Measurements from ENCODE around the gene PLAGL1.
"Not testable (repeated sequence)": the region's sequence is repeated elsewhere in the genome, so short reads cannot be mapped to it uniquely, and the experiment has no call there.

Gene PLAGL1

DNA sequence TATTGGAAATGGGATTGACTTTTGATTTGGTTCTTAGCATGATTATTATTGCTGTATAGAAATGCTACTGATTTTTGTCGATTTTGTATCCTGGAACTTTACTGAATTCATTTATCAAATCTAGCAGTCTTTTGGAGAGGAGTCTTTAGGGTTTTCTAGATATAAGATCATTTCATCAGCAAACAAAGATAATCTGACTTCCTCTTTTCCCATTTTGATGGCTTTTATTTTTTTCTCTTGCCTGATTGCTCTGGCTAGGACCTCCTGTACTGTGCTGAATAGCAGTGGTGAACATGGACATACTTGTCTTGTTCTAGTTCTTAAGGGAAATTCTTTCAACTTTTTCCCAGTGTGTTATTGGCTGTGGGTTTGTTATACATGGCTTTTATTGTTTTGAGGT lies 79.2 kb downstream of the PLAGL1 start:
- no peaks in the 10 kb centered on the region for H3K36me3 ChIP-seq (ENCODE audit: insufficient read depth, low read depth, low read length)
- no peak overlapping the region for H3K27ac ChIP-seq (ENCODE audit: low read length)
- no peak overlapping the region for H3K4me3 ChIP-seq (ENCODE audit: low read length)
- no peak overlapping the region for H3K9ac ChIP-seq (ENCODE audit: low read depth, low read length)
- H3K4me1 ChIP-seq (ENCODE audit: insufficient read depth, low read length) = peaks cover 4% of the 10 kb centered on the region; the same call in 1 of the 2 replicates
- H3K9me3 ChIP-seq (ENCODE audit: insufficient read depth, low read depth, low read length) = peaks cover 10% of the 10 kb centered on the region
- H3K27me3 ChIP-seq (ENCODE audit: insufficient read depth, low read length) = no peaks in the 10 kb centered on the region

DNA sequence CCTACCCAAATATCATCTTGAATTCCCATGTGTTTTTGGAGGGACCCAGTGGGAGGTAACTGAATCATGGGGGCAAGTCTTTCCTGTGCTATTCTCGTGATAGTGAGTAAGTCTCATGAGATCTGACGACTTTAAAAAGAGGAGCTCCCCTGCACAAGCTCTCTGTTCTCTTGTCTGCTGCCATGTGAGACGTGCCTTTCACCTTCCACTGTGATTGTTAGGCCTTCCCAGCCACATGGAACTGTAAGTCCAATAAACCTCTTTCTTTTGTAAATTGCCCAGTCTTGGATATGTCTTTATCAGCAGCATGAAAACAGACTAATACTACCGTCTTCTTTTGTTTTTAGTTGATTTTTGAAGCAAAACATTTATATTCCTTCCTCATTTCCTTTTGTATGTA lies 91.0 kb downstream of the PLAGL1 start:
- not testable (repeated sequence) for H3K4me1 ChIP-seq (ENCODE audit: insufficient read depth, low read length); H3K27ac ChIP-seq (ENCODE audit: low read length); H3K27me3 ChIP-seq (ENCODE audit: insufficient read depth, low read length); H3K4me3 ChIP-seq (ENCODE audit: low read length); H3K36me3 ChIP-seq (ENCODE audit: insufficient read depth, low read depth, low read length); H3K9ac ChIP-seq (ENCODE audit: low read depth, low read length)
- peaks cover 10% of the 10 kb centered on the region; the same call in 1 of the 2 replicates for H3K9me3 ChIP-seq (ENCODE audit: insufficient read depth, low read depth, low read length)

DNA sequence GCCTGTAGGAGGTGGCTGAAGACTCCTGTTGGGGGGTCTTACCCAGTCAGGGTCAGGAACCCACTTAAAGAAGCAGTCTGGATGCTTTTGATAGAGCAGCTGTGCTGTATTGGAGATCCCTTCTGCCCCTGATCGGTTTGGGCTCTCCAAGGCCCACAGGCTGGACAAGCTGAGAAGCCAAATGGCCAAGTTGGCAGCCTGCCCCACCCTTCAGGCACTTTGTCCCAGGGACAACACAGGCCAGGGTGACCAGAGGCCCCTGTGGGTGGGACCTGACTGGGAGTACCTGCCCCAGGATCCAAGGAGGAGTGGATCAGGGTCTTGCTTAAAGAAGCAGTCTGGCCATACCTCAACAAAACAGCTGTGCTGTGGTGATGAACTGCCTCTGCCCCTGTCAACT lies 95.4 kb downstream of the PLAGL1 start:
- no peaks in the 10 kb centered on the region for H3K36me3 ChIP-seq (ENCODE audit: insufficient read depth, low read depth, low read length)
- H3K27ac ChIP-seq (ENCODE audit: low read length) = no peak overlapping the region
- no peaks in the 10 kb centered on the region for H3K27me3 ChIP-seq (ENCODE audit: insufficient read depth, low read length)
- H3K9ac ChIP-seq (ENCODE audit: low read depth, low read length) = no peak overlapping the region
- no peaks in the 10 kb centered on the region for H3K4me1 ChIP-seq (ENCODE audit: insufficient read depth, low read length)
- peaks cover 4% of the 10 kb centered on the region; the same call in 1 of the 2 replicates for H3K9me3 ChIP-seq (ENCODE audit: insufficient read depth, low read depth, low read length)
- H3K4me3 ChIP-seq (ENCODE audit: low read length) = no peak overlapping the region

DNA sequence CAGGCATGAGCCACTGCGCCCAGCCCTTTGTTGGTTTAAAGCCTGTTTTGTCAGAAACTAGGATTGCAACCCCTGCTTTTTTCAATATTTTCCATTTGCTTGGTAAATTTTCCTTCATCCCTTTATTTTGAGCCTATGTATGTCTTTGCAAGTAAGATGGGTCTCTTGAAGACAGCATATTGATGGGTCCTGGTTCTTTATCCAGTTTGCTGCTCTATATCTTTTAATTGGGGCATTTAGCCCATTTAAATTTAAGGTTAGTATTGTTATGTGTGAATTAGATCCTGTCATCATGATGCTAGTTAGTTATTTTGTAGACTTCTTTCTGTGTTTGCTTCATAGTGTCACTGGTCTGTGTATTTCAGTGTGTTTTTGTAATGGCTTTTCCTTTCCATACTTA lies 97.0 kb downstream of the PLAGL1 start:
- H3K27me3 ChIP-seq (ENCODE audit: insufficient read depth, low read length) = no peaks in the 10 kb centered on the region
- no peak overlapping the region for H3K27ac ChIP-seq (ENCODE audit: low read length)
- H3K9ac ChIP-seq (ENCODE audit: low read depth, low read length) = no peak overlapping the region
- H3K4me1 ChIP-seq (ENCODE audit: insufficient read depth, low read length) = no peaks in the 10 kb centered on the region
- no peaks in the 10 kb centered on the region for H3K36me3 ChIP-seq (ENCODE audit: insufficient read depth, low read depth, low read length)
- no peak overlapping the region for H3K4me3 ChIP-seq (ENCODE audit: low read length)
- H3K9me3 ChIP-seq (ENCODE audit: insufficient read depth, low read depth, low read length) = no peaks in the 10 kb centered on the region

DNA sequence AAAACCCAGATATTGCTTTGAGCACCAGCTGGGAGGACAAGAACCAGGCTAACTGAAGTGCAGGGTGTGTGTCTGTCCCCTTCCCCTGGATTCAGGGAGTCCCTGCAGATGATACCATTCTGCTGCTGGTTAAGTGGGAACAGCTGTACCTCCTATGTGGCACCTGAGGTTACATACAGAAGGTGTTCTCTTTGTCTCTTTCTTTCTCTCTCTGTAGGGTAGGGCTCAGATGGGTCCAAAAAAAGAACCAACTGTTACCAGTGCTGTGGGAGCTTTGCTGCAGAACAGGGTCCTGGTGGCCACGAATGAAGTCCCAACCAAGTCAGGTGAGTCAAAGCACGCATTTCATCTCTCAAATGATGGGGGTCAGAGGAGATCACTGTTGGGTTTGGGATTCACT lies 105.2 kb downstream of the PLAGL1 start:
- H3K9ac ChIP-seq (ENCODE audit: low read depth, low read length) = no peak overlapping the region
- H3K4me3 ChIP-seq (ENCODE audit: low read length) = no peak overlapping the region
- H3K27me3 ChIP-seq (ENCODE audit: insufficient read depth, low read length) = no peaks in the 10 kb centered on the region
- no peaks in the 10 kb centered on the region for H3K4me1 ChIP-seq (ENCODE audit: insufficient read depth, low read length)
- H3K36me3 ChIP-seq (ENCODE audit: insufficient read depth, low read depth, low read length) = no peaks in the 10 kb centered on the region
- no peak overlapping the region for H3K27ac ChIP-seq (ENCODE audit: low read length)
- H3K9me3 ChIP-seq (ENCODE audit: insufficient read depth, low read depth, low read length) = no peaks in the 10 kb centered on the region

DNA sequence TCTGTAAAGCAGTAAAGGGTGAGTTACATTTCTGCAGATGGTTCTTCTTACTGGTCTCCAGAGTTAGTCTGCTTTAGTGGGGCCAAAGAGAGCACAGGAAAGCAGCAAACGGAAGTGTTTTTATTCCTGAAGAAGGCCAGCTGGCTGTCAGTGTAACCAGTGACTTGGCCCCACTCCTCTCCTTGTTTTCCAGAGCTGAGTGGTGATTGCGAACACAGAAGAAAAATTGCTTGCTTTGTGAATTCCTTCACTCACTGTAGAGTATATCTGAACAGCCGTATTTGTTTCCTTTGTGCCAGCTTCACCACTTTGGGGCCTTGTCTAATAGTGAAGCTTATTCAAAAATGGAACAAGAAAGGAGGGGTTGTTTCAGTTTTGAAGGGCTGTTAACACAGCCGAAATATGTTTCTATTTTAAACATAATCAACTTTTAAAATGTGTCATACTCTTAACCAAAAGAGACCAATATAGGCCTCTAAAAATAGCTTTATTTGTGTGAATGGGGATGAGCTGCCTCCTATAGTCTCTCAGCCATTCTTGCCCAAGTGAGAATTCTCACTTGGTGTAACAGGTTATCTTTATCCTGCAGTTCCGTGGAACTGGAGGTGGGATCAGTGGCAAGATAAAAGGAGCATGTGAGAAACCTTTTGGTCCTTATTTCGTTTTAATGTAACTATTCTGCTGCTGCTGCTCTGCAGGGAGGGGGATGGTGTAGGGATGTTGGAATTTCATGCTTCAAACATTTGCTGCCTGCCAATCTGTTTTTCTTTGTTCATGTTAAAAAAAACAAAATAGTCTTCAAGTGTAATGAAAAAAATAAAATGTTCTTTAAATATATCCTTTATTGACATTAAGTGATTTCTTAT lies 105.9 kb downstream of the PLAGL1 start:
- H3K4me3 ChIP-seq (ENCODE audit: low read length) = no peak overlapping the region
- H3K4me1 ChIP-seq (ENCODE audit: insufficient read depth, low read length) = no peaks in the 10 kb centered on the region
- no peaks in the 10 kb centered on the region for H3K36me3 ChIP-seq (ENCODE audit: insufficient read depth, low read depth, low read length)
- no peak overlapping the region for H3K27ac ChIP-seq (ENCODE audit: low read length)
- H3K9ac ChIP-seq (ENCODE audit: low read depth, low read length) = no peak overlapping the region
- H3K27me3 ChIP-seq (ENCODE audit: insufficient read depth, low read length) = no peaks in the 10 kb centered on the region
- no peaks in the 10 kb centered on the region for H3K9me3 ChIP-seq (ENCODE audit: insufficient read depth, low read depth, low read length)

DNA sequence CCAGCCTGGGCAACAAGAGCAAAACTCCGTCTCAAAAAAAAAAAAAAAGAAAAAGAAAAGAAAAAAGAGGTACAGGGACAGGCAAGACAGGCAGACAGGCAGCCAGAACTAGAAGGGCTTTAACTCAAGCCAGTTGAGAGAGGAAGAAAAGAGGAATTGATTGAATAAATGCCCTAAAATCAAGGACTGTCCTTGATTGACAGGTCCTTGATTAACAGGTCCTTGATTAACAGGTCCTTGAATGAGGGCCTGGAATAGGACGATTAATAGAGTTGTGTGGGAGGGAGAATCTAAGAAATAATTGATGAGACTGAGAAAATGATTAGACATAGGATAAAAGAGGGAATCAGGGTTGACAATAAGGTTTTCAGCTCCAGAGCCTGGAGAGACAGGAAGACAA lies 107.7 kb downstream of the PLAGL1 start:
- Histone ChIP-seq H3K27me3 (ENCODE audit: insufficient read depth, low read length) (no peaks in the 10 kb centered on the region), H3K36me3 (ENCODE audit: insufficient read depth, low read depth, low read length) (no peaks in the 10 kb centered on the region), H3K4me3 (ENCODE audit: low read length) (no peak overlapping the region), H3K9ac (ENCODE audit: low read depth, low read length) (no peak overlapping the region), H3K4me1 (ENCODE audit: insufficient read depth, low read length) (peaks cover 4% of the 10 kb centered on the region; the same call in 1 of the 2 replicates), H3K9me3 (ENCODE audit: insufficient read depth, low read depth, low read length) (no peaks in the 10 kb centered on the region), H3K27ac (ENCODE audit: low read length) (no peak overlapping the region)

DNA sequence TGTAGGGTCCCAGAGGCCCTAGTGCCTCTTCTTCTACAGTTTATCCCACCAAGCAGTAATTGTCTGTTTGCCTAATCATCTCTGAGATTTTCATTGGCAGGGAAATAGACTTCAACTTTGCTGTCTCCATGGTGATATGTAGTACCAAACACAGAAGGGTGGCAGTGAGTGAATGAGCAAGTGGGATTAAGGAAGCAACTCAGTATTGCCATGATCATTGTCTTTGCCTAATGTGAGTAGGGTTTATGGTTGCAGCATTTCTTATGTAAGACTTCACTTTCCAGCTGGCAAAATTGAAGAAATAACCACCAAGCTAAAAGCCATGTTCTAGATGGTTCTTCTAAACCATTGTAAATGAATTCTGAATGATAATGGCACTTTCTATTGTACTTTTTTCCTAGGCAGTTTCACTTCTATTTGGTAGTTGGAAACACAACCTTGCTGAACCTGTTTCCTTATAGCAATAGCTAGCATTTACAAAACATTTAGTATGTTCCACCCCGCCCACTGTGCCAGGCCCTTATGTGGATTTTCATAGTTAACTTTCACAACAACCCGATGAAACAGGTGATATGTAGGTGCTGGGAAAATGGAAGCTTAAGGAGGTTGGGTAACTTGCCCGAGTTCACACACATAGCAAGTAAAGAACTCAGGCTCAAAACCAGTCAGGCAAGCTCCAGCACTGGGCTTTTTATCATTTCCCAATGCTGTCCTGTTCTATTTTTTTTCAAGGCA lies 111.8 kb downstream of the PLAGL1 start:
- Histone ChIP-seq H3K27ac (ENCODE audit: low read length) (no peak overlapping the region), H3K9ac (ENCODE audit: low read depth, low read length) (no peak overlapping the region), H3K36me3 (ENCODE audit: insufficient read depth, low read depth, low read length) (no peaks in the 10 kb centered on the region), H3K4me1 (ENCODE audit: insufficient read depth, low read length) (peaks cover 4% of the 10 kb centered on the region; the same call in 1 of the 2 replicates), H3K9me3 (ENCODE audit: insufficient read depth, low read depth, low read length) (no peaks in the 10 kb centered on the region), H3K27me3 (ENCODE audit: insufficient read depth, low read length) (no peaks in the 10 kb centered on the region), H3K4me3 (ENCODE audit: low read length) (no peak overlapping the region)

DNA sequence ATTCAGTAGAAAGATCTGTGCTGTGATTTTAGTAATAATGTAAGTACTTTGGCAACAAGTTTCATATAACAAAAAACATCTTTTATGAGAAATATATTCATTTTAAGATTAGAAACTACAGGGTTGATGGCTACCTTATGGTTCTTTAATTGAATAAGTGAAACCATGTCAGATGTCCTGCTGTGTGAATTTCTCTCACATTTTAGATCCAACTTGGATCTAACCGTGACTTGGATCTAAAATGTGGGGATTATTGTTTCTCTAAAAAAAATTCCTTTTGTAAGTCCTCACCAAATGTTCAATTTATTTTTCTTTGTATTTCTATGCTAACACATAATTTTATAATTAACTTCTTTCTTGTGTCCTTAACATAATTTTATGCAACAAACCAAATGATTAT lies 113.4 kb downstream of the PLAGL1 start:
- Histone ChIP-seq H3K4me1 (ENCODE audit: insufficient read depth, low read length) (peaks cover 4% of the 10 kb centered on the region; the same call in 1 of the 2 replicates), H3K9me3 (ENCODE audit: insufficient read depth, low read depth, low read length) (no peaks in the 10 kb centered on the region), H3K4me3 (ENCODE audit: low read length) (no peak overlapping the region), H3K27ac (ENCODE audit: low read length) (no peak overlapping the region), H3K27me3 (ENCODE audit: insufficient read depth, low read length) (no peaks in the 10 kb centered on the region), H3K36me3 (ENCODE audit: insufficient read depth, low read depth, low read length) (no peaks in the 10 kb centered on the region), H3K9ac (ENCODE audit: low read depth, low read length) (no peak overlapping the region)
